Measurements from ENCODE around the gene RORC.

- TF ChIP-seq, protein P1, sequence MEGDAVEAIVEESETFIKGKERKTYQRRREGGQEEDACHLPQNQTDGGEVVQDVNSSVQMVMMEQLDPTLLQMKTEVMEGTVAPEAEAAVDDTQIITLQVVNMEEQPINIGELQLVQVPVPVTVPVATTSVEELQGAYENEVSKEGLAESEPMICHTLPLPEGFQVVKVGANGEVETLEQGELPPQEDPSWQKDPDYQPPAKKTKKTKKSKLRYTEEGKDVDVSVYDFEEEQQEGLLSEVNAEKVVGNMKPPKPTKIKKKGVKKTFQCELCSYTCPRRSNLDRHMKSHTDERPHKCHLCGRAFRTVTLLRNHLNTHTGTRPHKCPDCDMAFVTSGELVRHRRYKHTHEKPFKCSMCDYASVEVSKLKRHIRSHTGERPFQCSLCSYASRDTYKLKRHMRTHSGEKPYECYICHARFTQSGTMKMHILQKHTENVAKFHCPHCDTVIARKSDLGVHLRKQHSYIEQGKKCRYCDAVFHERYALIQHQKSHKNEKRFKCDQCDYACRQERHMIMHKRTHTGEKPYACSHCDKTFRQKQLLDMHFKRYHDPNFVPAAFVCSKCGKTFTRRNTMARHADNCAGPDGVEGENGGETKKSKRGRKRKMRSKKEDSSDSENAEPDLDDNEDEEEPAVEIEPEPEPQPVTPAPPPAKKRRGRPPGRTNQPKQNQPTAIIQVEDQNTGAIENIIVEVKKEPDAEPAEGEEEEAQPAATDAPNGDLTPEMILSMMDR (conservative IDR thresholded peaks at IDR 0.05 in 1 of 2, IDR thresholded peaks at IDR 0.05 in 1 of 2; ENCODE audit: low read depth in 1 of 2, low read length in 2 of 2) = no peak
- TF ChIP-seq EZH2 (IDR thresholded peaks at IDR 0.05; ENCODE audit: low read length, missing control alignments) = no peak
Measured at GRCh38 chr1:151807131-151807530, 24.5 kb downstream of the RORC start.

All from fibroblast of lung (primary cell).